ENCODE data around the gene SIMC1.

DNA sequence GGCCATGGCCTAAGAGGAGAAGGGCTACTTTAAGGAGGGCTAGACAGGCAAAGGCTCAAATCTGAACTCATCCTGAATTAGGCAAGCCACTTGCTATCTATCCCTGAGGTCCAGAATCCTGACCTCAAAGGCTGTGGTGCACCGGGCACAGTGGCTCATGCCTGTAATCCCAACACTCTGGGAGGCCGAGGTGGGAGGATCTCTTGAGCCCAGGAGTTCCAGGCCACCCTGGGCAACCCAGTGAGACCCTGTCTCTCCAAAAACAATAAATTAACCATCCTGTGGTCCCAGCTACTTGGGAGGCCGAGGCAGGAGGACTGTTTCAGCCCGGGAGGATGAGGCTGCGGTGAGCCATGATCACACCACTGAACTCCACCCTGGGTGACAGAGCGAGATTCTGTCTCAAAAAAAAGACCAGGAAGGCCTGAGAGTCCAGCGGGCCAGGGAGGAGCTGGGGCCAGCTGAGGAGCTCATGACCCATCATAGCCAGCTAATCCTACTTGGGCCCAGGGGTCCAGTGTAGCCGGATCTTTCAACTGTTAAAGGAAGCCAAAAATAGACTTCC lies 146.2 kb downstream of the SIMC1 start:
- no peak for TF ChIP-seq POLR2A (IDR thresholded peaks at IDR 0.05)
- TF ChIP-seq, protein P1, sequence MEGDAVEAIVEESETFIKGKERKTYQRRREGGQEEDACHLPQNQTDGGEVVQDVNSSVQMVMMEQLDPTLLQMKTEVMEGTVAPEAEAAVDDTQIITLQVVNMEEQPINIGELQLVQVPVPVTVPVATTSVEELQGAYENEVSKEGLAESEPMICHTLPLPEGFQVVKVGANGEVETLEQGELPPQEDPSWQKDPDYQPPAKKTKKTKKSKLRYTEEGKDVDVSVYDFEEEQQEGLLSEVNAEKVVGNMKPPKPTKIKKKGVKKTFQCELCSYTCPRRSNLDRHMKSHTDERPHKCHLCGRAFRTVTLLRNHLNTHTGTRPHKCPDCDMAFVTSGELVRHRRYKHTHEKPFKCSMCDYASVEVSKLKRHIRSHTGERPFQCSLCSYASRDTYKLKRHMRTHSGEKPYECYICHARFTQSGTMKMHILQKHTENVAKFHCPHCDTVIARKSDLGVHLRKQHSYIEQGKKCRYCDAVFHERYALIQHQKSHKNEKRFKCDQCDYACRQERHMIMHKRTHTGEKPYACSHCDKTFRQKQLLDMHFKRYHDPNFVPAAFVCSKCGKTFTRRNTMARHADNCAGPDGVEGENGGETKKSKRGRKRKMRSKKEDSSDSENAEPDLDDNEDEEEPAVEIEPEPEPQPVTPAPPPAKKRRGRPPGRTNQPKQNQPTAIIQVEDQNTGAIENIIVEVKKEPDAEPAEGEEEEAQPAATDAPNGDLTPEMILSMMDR (IDR thresholded peaks at IDR 0.05) = no peak
